ENCODE measurements around the gene PRPF6. TPM values are rescaled to one million over a fixed set of nuclear protein-coding genes. Genes with fewer than 3 reads are reported as not detected.
A peak's percentile ranks its signal among the peaks of the same experiment; 100 is the strongest.

The PRPF6 gene
- total and polyA plus RNA-seq, 2 of the 13 experiments (the other 11 are each of a cell fraction or from before 2014, with no cell fraction given) = 63.7 to 101 TPM

GRCh38 chr20:63968928-63969760, 11.8 kb upstream of the PRPF6 start (continued):
- TF ChIP-seq ZBTB37 (CRISPR knock-in tag; IDR thresholded peaks at IDR 0.05) = no peak; the same call in 1 of the 2 replicates
- TF ChIP-seq BRCA1 (CRISPR knock-in tag; IDR thresholded peaks at IDR 0.05) = no peak
- TF ChIP-seq ZNF33B (CRISPR knock-in tag; IDR thresholded peaks at IDR 0.05) = no peak
- TF ChIP-seq NFYC (CRISPR knock-in tag; IDR thresholded peaks at IDR 0.05) = no peak
- 0 out of 2 replicates have a peak, but pooled peaks have one; percentile 53 for TF ChIP-seq E2F2 (CRISPR knock-in tag; IDR thresholded peaks at IDR 0.05; ENCODE audit: borderline replicate concordance)
- TF ChIP-seq SALL1 (CRISPR knock-in tag; IDR thresholded peaks at IDR 0.05) = peak; percentile 85
- no peak for TF ChIP-seq PHB2 (IDR thresholded peaks at IDR 0.05; ENCODE audit: partially characterized antibody)
- TF ChIP-seq MNT (IDR thresholded peaks at IDR 0.05) = no peak
- TF ChIP-seq ZNF777 (CRISPR knock-in tag; IDR thresholded peaks at IDR 0.05) = no peak
- no peak for TF ChIP-seq RAD51 (IDR thresholded peaks at IDR 0.05; ENCODE audit: borderline replicate concordance)
- TF ChIP-seq PHF5A (CRISPR knock-in tag; IDR thresholded peaks at IDR 0.05; ENCODE audit: low read depth, unreplicated experiment) = peak; percentile 69
- 0 out of 2 replicates have a peak, but pooled peaks have one; percentile 65 for TF ChIP-seq ZNF446 (CRISPR knock-in tag; IDR thresholded peaks at IDR 0.05)
- no peak for TF ChIP-seq THYN1 (CRISPR knock-in tag; IDR thresholded peaks at IDR 0.05; ENCODE audit: borderline replicate concordance, low read depth)
- TF ChIP-seq ZNF318 (CRISPR knock-in tag; IDR thresholded peaks at IDR 0.05) = 0 out of 2 replicates have a peak, but pooled peaks have one; percentile 58
- no peak for TF ChIP-seq GTF3A (CRISPR knock-in tag; conservative IDR thresholded peaks at IDR 0.05)
- TF ChIP-seq ATF3 (CRISPR knock-in tag; IDR thresholded peaks at IDR 0.05) = peak; percentile 97

Data from HepG2 (cell line).